ENCODE results near the gene HSPB1.

DNA sequence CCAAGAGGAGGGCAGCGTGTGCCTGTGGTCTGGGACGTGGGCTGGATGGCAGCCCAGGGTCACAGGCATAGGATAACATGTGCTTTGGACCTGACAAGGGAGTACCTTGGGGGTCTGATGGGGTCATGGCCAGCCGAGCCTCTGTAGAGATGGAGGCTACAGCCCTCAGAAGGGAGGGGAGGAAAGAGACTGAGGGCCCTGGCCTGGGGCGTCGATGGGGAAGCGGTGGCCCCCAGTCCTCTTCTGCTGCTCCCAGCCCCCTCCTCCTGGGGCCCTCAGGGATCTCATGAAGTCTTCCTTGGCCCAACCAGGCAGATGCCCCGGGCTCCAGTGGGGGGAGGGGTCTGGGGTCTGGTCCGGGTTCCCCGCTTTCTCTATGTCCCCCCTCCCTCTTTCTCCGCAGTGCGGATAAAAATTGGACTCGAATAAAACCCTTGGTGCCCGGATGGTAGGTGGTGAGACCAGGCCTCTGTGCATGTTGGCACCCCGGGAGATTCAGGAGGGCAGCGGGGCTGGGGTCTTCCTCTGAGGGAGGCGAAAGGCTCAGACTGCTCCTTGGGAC, 15.6 kb upstream of the HSPB1 start:
- TF ChIP-seq, protein P1, sequence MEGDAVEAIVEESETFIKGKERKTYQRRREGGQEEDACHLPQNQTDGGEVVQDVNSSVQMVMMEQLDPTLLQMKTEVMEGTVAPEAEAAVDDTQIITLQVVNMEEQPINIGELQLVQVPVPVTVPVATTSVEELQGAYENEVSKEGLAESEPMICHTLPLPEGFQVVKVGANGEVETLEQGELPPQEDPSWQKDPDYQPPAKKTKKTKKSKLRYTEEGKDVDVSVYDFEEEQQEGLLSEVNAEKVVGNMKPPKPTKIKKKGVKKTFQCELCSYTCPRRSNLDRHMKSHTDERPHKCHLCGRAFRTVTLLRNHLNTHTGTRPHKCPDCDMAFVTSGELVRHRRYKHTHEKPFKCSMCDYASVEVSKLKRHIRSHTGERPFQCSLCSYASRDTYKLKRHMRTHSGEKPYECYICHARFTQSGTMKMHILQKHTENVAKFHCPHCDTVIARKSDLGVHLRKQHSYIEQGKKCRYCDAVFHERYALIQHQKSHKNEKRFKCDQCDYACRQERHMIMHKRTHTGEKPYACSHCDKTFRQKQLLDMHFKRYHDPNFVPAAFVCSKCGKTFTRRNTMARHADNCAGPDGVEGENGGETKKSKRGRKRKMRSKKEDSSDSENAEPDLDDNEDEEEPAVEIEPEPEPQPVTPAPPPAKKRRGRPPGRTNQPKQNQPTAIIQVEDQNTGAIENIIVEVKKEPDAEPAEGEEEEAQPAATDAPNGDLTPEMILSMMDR (conservative IDR thresholded peaks at IDR 0.05), result no peak
- TF ChIP-seq ZFX (IDR thresholded peaks at IDR 0.05), result no peak

Data from C4-2B (cell line).